GM18508 (cell line): ENCODE results near the gene NUCB2.
"Not testable (repeated sequence)": the region's sequence is repeated elsewhere in the genome, so short reads cannot be mapped to it uniquely, and the experiment has no call there.

Experiments used
- ATAC-seq: cut with Tn5 transposase; IDR thresholded peaks from one replicate; pipeline ENCODE4 v1.9.1; 2021; ENCODE audit warnings: moderate number of reproducible peaks; ENCODE audit not compliant: insufficient read depth, unreplicated experiment

The NUCB2 gene

DNA sequence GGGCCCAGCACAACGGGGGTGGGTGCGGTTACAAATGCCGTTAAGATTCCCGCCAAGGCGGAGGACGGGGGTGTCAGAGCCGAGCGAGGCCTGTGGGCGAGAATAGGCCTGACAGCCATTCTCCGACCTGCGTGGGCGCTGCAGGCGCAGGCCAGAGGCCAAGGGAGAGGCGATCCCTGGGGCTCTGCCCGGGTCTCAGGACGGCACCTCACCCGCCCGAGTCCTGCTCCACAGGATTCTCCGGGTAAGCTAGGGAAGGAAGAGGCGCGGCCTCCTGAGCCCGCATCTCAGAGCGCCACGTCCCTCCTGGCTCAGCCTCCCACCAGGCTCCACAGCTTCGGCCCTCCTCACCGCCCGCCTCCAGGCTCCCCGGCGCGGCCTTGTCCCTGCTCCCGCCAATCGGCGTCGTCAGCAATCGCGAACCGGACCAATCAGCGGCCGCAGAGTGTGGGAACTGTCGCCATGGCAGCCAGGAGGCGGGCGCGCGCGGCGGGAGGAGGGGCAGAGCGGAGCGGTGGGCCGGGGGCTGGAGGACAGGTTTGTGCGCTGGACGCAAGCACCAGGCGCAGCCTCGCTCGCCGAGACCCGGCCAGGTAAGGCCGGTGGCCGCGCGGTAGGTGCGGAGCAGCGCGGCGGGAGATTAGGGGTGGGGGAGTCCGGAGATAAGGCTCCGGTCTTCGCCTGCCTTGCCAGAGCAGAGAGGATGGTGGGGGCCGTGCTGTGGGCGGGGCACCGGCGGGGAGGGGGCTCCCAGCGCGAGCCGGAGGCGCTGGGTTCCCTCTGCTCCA, at the start of gene NUCB2:
Gene NUCB2, plus strand, starts transcription at position 504 of the 788 bp plus-strand sequence. CDS start 18,585 bp downstream, outside the sequence.
- peak; percentile 81 for ATAC-seq

DNA sequence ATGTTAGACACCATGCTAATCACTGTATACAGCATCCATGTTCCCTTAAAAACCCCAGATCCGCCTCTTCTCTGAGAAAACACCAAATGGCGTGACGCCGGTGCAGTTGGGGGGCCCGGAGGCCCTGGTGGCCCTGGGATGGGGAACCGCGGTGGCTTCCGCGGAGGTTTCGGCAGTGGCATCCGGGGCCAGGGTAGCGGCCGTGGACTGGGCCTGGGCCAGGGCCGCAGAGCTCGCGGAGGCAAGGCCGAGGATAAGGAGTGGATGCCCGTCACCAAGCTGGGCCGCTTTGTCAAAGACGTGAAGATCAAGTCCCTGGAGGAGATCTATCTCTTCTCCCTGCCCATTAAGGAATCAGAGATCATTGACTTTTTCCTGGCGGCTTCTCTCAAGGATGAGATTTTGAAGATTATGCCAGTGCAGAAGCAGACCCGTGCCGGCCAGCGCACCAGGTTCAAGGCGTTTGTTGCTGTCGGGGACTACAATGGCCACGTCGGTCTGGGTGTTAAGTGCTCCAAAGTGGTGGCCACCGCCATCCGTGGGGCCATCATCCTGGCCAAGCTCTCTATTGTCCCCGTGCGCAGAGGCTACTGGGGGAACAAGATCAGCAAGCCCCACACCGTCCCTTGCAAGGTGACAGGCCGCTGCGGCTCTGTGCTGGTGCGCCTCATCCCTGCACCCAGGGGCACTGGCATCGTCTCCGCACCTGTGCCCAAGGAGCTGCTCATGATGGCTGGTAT, 48.2 kb upstream of the NUCB2 start:
- ATAC-seq, result not testable (repeated sequence)

DNA sequence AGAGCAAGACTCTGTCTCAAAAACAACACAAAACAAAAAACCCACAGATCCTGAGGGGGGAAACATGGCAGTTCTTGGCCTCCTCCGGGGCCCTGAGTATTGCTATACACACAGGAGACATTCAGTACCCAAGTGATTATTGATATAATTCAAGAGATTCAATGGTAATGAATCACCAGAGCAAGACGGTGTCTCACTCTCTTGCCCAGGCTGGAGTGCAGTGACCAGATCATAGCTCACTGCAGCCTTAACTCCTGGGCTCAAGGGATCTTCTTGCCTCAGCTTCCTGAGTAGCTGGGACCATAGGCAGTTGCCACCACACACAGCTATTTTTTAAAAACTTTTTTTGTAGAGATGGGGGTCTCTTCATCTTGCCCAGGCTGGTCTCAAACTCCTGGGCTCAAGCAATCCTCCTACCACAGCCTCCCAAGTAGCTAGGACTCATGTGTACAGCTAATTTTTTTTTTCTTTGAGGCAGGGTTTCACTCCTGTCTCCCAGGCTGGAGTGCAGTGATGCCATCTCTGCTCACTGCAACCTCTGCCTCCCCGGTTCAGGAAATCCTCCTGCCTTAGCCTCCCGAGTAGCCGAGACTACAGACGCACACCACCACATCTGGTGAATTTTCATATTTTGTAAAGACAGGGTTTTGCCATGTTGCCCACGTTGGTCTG, 46.9 kb upstream of the NUCB2 start:
- no peak for ATAC-seq

DNA sequence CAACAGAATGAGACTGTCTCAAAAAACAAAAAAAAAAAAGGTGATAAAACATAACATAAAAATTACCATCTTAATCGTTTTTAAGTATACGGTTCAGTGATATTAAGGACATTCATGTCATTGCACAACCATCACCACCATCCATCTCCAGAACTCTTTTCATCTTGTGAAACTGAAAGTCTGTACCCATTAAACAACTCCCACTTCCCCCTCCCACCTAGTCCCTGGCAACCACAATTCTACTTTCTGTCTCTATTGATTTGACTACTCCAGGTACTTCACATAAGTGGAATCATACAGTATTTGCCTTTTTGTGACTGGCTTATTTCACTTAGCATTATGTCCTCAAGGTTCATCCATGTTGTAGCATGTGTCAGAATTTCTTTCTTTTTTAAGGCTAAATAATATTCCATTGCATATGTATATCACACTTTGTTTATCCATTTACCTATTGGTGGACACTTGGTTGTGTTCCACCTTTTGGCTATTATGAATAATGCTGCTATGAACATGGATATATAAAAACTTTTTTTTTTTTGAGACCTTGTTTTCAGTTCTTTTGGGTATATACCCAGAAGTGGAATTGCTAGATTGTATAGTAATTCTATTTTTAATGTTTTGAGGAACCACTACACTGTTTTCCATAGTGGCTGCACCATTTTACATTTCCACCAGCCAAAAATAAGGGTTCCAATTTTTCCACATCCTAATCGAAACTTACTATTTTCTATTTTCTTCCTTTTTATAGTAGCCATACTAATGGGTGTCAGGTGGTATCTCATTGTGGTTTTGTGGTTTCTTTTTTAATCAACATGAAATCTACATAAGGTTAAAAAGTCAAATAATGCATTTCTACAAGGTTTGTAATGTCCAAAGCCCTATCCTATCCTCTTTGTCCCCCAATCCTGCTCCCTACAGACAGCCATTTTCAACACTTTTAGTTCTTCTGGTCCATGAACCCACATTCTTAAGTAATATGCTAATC, 45.4 kb upstream of the NUCB2 start:
- peak; percentile 96 for ATAC-seq

DNA sequence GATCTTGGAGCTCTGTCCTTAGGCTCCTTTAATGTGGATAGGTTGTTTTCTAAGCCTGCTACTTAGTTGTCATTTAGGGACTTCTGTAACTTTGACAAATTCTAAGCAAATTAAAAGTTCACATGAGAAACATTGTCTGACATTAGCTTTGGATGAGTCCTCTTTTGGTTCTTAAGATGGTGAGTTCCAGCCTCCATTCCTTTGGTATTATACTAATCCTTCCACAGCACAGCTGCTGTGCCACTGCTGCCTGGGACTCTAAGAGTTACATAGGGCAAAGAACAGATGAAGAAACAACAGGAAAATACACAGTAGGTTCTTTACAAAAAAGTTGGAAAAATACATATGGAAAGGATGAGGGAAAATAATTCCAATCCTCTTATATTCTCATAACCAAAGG, 43.4 kb upstream of the NUCB2 start:
- ATAC-seq, result no peak

DNA sequence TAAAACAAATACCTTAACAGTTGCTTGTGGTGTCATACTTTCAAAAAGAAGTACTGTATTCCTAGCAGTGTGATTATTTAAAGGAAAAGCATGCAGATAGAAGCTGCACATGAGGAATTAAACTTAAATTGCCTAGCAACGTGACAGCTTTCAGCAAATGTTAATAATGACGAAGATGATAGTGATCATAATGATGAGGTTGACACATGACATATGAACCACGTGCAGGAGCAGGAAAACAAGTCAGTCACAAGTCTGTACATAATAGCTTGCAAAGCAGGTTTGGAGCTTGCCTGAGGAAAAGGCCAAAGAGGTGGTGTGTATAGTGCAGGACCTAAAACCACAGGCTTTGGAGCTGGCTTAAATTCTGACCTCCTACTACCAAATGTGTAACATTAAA, 38.2 kb upstream of the NUCB2 start:
- no peak for ATAC-seq

DNA sequence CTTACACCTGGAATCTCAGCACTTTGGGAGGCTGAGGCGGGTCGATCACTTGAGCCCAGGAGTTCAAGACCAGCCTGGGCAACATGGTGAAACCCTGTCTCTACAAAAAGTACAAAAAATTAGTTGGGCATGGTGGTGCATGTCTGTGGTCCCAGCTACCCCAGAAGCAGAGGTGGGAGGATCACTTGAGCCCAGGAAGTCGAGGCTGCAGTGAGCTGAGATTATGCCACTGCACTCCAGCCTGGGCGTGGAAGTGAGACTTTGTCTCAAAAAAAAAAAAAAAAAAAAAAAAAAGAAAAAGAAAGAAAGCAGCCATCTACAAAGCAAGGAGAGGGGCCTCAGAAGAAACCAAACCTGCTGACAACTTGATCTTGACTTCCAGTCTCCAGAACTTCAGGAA, 36.6 kb upstream of the NUCB2 start:
- not testable (repeated sequence) for ATAC-seq

DNA sequence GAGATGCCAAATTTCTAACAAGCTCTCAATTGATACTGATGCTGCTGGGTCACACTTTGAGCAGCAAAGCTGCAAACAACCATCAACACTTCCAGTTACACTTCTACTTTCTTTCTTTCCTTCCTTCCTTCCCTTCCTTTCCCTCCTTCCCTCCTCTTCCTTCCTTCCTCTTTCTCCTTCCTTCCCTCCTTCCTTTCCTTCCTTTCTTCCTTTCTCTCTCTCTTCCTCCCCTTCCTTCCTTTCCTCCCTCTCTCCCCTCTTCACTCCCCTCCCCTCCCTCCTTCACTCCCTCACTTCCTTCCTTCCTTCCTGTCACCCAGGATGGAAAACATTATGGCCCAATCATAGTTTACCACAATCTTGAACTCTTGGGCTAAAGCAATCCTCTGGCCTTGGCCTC, 35.8 kb upstream of the NUCB2 start:
- ATAC-seq, result no peak

DNA sequence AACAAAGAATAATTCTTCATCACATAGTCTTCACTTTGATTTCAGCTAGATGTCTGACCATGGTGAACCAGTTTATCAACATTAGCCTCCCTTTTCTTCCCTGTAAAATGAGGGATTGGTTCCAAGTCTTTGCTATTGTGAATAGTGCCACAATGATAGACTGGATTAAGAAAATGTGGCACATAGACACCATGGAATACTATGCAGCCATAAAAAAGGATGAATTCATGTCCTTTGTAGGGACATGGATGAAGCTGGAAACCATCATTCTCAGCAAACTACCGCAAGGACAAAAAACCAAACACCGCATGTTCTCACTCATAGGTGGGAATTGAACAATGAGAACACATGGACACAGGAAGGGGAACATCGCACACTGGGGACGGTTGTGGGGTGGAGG, 33.6 kb upstream of the NUCB2 start:
- ATAC-seq, result not testable (repeated sequence)

DNA sequence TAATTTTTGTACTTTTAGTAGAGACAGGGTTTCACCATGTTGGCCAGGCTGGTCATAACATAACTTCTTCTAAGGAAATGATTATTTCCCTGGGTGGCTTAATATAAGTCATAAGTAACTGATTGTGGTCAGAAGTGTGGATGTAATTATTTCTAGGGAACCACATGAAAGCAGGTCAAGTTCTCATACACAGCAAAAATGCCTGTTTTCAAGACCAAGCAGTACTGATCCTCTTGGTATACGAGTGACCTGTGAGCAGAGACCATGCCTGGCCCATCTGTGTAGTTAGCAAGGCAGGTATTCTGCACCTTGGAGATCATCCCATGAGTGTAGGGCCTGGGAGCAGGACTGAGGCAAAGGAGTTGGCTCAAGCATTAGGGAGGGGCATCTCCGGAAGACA, 32.5 kb upstream of the NUCB2 start:
- peak; percentile 97 for ATAC-seq

DNA sequence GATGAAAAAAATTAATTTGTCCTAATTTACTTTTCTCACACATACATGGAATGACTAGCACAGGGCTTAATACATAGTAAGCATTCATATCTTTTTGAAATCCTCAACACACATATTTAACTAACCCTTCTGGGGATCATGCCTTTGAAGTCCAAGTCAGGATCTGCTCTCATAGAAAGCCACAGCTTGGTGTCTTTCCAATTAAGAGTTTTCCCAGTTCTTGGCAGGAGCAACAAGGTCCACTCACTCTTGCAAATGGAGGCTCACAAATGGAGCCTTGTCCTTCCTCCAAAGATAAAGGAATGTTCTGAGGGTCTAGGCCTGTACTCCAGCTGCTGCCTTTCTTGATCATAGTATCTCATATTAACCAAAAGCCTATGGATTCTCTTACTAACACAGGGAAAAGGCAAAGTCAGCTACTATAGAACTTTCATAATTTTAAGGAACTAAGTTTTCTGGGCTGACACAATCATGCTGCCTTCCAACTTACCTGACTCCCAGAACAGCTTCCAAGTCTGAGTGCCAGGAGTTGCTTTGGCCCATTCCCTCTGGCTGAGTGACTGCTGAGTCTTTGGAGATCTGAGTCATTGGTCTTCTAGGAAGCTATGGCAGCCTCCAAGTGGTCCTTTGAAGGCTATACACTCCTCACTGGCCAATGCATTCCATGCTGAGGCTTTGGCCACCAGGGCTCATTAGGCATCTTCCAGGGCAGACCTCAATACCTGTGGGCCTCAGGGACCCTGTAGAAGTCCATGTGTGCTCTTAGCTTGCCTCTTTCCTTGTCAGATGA, 25.8 kb upstream of the NUCB2 start:
- no peak for ATAC-seq

DNA sequence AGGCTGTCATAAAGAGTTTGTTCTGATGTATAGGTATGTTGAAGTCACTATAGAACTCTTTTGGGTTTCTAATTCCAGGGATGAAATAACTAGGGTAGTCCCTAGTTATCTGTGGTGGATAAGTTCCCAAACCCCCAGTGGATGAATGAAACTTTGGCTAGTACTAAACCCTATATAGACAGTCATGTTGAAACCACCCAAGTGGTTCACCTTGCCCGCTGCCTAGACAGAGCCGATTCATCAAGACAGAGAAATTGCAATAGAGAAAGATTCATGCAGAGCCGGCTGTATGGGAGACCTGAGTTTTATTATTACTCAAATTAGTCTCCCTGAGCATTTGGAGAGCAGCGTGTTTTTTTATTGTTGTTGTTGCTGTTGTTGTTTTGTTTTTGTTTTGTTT, 23.8 kb upstream of the NUCB2 start:
- no peak for ATAC-seq

DNA sequence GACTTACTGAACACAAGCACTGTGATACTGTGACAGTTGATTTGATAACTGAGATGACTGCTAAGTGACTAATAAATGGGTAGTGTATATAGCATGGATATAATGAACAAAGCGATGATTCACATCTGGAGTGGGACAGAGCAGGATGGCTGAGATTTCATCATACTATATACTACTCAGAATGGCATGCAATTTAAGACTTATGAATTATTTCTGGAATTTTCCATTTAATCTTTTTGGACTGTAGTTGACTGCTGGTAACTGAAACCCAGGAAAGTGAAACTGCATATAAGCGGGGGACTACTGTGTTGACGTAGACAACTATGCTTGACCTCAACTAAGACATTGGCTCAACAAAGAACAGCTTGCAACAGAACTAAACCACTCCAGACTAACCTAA, 20.0 kb upstream of the NUCB2 start:
- no peak for ATAC-seq

DNA sequence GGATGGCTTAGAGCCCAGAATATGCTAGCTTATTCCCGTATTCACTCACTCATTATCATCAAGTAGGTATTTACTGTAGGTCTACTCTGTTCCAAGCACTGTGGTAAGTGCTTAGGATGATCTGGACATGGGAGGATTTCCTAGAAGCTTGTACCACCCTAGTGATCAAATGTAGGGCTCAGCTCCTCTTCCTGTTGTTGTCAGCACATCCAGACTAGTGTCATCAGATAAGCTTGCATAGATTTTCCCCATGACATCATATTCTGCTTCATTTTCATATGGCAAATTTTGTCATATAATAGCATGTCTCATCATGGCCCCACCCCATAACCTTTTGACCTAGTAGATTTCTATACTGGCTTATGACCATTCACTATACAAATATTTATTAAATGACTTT, 19.3 kb upstream of the NUCB2 start:
- ATAC-seq, result no peak

DNA sequence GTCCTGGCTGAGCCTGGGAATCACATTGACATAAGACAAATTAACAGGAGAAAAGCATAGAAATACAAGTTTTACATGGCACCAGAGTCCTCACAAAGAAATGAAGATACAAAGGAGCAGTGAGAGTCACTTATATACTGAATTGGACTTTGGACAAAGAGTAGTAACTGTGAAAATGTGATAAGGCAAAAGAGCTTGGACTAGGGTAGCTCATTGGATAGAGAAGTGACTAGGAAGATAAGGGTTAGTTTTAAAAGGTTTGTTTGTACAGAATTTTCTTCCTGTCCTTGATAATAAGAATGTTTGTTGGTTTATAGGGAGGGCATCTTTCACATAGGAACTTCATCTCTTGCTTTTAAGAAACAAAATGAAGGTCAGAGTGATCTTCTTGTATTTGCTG, 17.9 kb upstream of the NUCB2 start:
- ATAC-seq, result no peak

DNA sequence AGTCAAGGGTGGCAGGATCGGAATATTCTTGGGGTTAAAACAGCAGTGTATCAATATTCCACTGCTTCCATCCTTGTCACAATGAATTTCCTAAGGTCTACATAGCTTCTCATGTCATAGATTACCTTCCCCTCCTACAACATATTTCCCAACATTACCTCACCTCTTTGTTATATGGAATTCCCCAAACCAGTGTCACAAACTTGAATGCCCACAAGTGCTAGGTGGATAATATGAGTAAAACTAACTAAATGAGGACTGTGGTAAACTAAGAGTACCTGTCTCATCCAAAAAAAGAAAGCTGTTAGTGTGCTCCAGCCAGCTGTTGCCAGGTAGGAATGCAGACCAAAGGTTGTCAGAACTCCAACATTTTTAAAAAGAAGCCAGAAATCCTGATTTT, 17.0 kb upstream of the NUCB2 start:
- no peak for ATAC-seq

DNA sequence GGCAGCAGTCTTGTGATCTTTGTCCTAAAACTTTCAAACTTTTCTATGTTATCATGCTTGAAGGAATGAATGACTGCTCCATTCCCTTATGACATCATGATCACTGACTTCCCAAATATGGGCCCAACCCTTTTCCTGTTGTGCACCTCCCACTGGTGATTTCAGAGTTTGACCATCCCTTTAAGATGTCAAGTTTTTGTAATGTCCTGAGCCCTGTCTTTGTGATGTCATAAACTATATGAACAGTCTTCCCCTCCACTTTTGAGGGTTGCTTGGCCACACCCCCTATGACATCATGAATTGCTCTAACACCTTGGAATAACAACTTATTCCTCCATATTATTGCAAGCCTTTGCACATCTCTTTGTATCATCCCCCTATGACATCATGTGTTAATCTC, 16.5 kb upstream of the NUCB2 start:
- no peak for ATAC-seq

DNA sequence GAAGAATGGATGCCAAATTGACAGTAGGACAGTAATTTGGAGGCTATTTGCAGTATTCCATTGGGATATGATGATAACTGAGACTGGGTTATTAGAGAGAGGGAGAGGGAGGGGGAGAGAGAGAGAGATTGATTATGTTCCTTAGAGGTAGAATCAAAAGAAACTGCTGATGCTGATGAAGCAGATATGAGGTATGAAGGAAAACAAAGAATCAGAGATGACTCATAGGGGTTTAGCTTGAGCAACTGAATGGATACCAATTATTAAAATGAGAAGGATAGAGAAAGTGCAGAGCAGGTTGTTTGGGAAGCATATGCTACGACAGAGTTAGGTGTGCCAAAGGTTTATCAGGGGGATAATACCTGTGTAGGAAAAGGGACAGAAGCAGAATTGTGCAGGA, 12.8 kb upstream of the NUCB2 start:
- no peak for ATAC-seq

DNA sequence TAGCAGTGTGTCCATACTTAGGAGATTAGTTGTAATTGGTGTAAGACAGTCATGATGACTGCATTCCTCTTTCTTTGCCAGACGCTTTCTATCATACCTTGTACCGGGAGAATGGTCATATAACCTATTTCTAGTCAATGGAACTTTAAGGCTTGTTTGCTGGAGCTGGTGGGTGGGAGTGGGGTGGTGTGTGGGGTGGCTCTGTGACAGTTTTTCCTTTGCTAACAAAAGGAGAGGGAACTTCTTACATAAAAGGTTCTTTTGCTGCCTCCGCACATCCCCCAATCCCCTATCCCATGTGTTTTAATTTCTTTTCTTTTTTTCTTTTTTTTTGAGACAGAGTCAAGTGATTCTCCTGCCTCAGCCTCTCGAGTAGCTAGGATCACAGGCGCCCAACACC, 9.8 kb upstream of the NUCB2 start:
- no peak for ATAC-seq
